Colonic mucosa (tissue), 4 donors: ENCODE results near the gene GP9. TPM values are rescaled to one million over a fixed set of nuclear protein-coding genes. Genes with fewer than 3 reads are reported as not detected.

Experiments
- DNase-seq: peaks from one replicate; pipeline ENCODE4 v3.0.0-alpha.2; 2020
- H3K27ac ChIP-seq: fragments of 200-600 bp; one replicate; pipeline ENCODE4 v1.8.0; 2021
- H3K27me3 ChIP-seq: fragments of 200-600 bp; one replicate; pipeline ENCODE4 v1.8.0; 2021
- H3K36me3 ChIP-seq: fragments of 200-600 bp; one replicate; pipeline ENCODE4 v1.8.0; 2021
- H3K4me1 ChIP-seq: fragments of 200-600 bp; one replicate; pipeline ENCODE4 v1.8.0; 2021; ENCODE audit warnings: mild to moderate bottlenecking
- H3K4me3 ChIP-seq: fragments of 200-600 bp; one replicate; pipeline ENCODE4 v1.8.0; 2021
- H3K9ac ChIP-seq, 2 donors: one replicate each; pipeline ENCODE4 v1.7.0; 2013; ENCODE audit warnings: control low read depth in 2 of 2, low read depth in 2 of 2, low read length in 2 of 2
- H3K9me3 ChIP-seq: fragments of 200-600 bp; one replicate; pipeline ENCODE4 v1.8.0; 2021
- CTCF ChIP-seq: fragments of 200-600 bp; IDR thresholded peaks from one replicate; pipeline ENCODE4 v1.8.0; 2022; ENCODE audit warnings: antibody characterized with exemption, mild to moderate bottlenecking
- intact Hi-C: fragments of 100-400 bp; cut with DNase I; formaldehyde crosslinking; loops from one replicate; pipeline ENCODE4 v1.14.1; 2022
- total RNA-seq, 2 donors: library from RNA; stranded (reverse); fragmentation: NEBNext Ultra II Directional in 1 of 2; extraction: Animal tissue kit (Norgen Biotek cat#: 25700) in 1 of 2; gene quantifications; one replicate each; pipeline ENCODE4 v1.2.1, GENCODE V29; 2021
- donor health status: healthy.
- donor health status: DM: no; HTN: no; CAD: no.
- donor health status: DM: no; HTN: no; CAD: no.

The GP9 gene
- total RNA-seq, 2 donors from 2014 or later: 0.37 TPM; not detected in 1

DNA sequence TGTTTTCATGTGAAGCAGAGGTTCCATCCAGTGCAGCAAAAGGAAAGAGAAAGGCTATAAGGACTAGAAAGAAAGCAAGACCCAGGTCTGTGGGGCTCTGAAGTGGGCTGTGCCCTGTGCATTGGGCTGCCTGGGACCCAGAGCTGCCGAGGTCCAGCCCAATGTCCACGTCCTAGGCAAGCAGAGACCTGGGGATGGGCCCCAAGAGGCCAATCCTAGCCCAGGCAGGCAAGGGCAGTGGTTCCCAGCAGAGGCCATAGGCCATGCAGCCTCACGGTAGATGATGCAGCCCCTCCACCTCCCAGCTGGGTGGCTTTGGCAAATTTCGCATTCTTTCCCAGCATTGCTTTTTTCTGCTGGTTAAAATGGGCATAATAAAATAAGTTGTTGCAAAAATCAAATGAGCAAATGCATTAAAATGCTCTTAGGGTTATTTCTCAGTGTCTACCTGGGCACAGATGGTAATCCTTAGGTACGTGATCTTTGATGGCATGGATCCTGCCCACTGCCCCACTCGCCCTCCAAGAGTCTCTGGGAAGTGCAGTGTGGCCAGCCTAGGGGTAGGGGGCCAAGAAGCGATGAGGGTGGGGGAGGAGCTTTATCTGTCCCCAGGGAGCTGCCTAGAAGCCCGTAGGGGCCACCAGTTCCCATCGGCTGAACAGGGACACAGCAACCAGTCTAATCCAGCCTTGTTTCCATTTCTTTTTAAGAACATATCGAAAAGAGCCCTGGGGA is 22.3 kb upstream of the GP9 start:
- no peak for DNase-seq
- no peaks in the 10 kb centered on the region for H3K9me3 ChIP-seq
- no peak for TF ChIP-seq CTCF
- H3K27ac ChIP-seq: no peak overlapping the region
- intact Hi-C loops: no loop called here
- H3K4me1 ChIP-seq: no peaks in the 10 kb centered on the region
- H3K36me3 ChIP-seq: no peaks in the 10 kb centered on the region
- no peak overlapping the region for H3K4me3 ChIP-seq
- no peak overlapping the region for H3K9ac ChIP-seq
- no peaks in the 10 kb centered on the region for H3K27me3 ChIP-seq

DNA sequence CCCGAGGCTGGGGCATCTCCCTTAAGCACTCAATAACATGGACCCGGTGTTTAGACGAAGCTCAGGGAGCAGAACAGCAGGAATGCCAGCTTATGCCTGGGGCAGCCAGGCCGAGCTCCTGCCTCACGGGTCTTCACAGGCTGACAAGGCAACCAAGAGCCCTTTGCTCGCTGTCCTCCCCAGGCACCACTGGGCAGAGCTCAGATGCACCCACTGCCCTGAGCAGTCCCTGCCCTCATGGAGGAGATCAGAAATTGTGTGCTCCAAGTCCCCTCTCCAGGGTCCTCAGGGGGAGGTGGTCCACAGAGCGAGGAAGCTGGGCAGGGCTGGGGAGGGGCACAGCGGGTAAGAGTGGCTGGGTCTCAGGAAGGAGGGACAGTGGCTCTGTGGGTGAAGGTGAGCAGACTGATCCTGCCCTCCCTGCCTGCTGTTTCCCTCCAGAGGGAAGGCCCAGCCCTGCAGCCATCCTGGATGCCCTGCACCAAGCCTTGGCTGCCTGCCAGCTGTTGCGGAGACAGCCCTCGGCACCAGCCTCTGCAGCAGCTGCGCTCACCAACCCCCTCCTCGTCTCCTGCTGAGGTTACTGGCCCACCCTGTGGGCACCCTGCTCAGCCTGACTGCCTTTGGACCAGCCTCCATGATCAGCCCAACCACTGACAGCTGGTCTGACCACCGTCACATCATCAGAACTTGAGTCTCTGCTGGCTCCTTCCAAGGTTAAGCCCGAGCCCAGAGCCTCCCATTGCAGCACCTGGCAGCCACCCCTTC is 21.1 kb upstream of the GP9 start:
- H3K36me3 ChIP-seq: no peaks in the 10 kb centered on the region
- H3K27me3 ChIP-seq: no peaks in the 10 kb centered on the region
- intact Hi-C loops: no loop called here
- no peaks in the 10 kb centered on the region for H3K9me3 ChIP-seq
- H3K27ac ChIP-seq: no peak overlapping the region
- no peaks in the 10 kb centered on the region for H3K4me1 ChIP-seq
- H3K9ac ChIP-seq: no peak overlapping the region
- no peak overlapping the region for H3K4me3 ChIP-seq
- no peak for TF ChIP-seq CTCF
- peak; percentile 61 for DNase-seq

- Histone ChIP-seq H3K27me3 (no peaks in the 10 kb centered on the region), H3K9ac (no peak overlapping the region), H3K36me3 (no peaks in the 10 kb centered on the region), H3K27ac (no peak overlapping the region), H3K9me3 (no peaks in the 10 kb centered on the region), H3K4me3 (no peak overlapping the region), H3K4me1 (no peaks in the 10 kb centered on the region)
- no peak for DNase-seq
- intact Hi-C loops: no loop called here
- TF ChIP-seq CTCF: no peak
These were observed 20.6 kb upstream of the GP9 start for GRCh38 chr3:129040039-129040336.

DNA sequence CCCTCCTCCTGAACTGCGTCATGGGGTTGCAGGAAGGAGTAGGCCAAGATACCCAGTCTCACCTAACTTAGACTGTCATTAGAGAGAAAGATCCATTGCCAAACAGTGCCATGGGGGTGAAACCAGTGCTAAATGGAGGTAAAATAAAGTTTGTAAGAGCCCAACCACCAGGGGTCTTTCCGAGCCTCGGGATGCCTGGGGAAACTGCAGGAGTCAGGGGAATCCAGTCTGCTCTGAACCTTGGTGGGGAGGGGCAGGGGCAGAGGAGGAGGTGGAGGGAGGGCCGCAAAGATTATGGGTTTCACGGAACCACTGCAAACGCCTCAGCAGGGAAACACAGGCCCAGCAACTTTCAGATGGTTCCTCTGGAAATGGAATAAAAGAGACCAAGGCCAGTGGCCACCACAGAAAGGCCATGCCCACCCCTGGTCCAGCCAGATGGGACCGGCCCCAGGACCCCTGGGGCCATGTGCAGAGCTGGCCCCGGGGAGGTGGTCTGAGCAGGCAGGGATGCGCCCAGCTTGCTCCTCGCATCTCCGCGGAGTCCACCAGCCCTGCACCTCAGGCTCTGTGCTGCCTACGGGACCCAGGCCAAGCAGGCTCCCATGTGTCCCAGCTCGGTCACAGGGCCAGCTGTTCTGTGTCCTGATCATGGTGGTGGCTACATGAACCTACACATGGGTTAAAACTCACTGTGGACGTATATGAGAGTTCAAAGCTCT is 19.8 kb upstream of the GP9 start:
- Histone ChIP-seq H3K27ac (no peak overlapping the region), H3K9ac (no peak overlapping the region), H3K9me3 (no peaks in the 10 kb centered on the region), H3K27me3 (no peaks in the 10 kb centered on the region), H3K4me3 (no peak overlapping the region), H3K4me1 (no peaks in the 10 kb centered on the region), H3K36me3 (no peaks in the 10 kb centered on the region)
- no peak for TF ChIP-seq CTCF
- intact Hi-C loops: no loop called here
- DNase-seq: no peak

GRCh38 chr3:129045675-129046036 is 14.9 kb upstream of the GP9 start:
- TF ChIP-seq CTCF: no peak
- Histone ChIP-seq H3K36me3 (no peaks in the 10 kb centered on the region), H3K4me3 (peak overlapping the region; percentile 22), H3K9me3 (no peaks in the 10 kb centered on the region), H3K27ac (no peak overlapping the region), H3K4me1 (no peaks in the 10 kb centered on the region), H3K9ac (peak overlapping the region in 1 of 2 donors; percentile 50), H3K27me3 (no peaks in the 10 kb centered on the region)
- DNase-seq: no peak
- intact Hi-C loops: no loop called here
